Inferior parietal cortex (tissue), 1 donor: ENCODE measurements around the gene MPI.
A peak's percentile ranks its signal among the peaks of the same experiment; 100 is the strongest.
"Not testable (repeated sequence)": the region's sequence is repeated elsewhere in the genome, so short reads cannot be mapped to it uniquely, and the experiment has no call there.

Source experiments
- DNase-seq: peaks from one replicate; pipeline ENCODE4 v3.0.0-alpha.2; 2016; ENCODE audit errors: extremely low spot score

MPI gene

DNA sequence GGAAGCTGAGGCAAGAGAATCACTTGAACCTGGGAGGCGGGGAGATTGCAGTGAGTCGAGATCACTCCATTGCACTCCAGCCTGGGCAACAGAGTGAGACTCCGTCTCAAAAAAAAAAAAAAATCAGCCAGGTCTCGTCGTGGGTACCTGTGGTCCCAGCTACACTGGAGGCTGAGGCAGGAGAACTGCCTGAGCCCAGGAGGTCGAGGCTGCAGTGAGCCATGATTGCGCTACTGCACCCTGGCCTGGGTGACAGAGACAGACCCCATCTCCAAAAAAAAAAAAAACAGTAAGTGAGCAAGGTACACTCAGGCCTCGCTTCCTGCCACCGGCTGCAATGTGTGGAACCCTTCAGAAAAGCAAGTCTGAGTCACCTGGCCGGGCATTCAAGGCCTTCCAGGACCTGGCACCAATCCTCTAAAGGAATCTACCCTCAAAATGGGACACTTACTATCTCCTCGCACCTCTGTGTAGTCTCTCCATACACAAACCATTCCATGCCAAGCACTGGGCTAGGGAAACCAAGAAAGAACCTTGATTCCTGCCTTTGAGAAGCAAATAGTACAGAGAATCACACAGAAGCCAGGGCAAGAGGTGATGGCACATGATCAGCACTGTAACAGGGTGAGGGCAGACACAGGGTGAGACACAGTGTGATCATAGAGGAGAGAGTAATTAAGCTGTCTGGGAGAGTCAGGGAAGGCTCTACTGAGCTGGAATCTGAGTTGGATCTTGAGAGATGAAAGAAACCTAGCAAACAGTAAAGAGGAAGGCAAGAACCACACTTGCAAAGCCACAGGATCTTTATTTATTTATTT is 26.4 kb upstream of the MPI start:
- DNase-seq = no peak

DNA sequence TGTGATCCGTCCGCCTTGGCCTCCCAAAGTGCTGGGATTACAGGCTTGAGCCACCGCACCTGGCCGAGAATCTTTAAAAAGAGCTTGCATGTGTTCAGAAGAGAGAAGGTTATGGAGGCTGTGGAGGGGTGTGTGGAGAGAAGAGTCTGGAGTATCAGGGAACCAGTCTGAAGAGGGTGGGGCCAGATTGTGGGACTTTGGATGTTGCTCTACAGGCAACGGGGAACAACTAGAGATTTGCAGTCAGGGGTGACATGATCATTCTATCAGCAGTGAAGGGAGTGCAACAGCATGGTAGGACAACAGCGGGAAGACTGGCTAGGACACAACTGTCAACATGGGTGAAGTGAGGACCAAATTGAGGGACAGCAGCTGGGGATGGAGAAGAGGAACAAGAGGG is 25.5 kb upstream of the MPI start:
- no peak for DNase-seq

DNA sequence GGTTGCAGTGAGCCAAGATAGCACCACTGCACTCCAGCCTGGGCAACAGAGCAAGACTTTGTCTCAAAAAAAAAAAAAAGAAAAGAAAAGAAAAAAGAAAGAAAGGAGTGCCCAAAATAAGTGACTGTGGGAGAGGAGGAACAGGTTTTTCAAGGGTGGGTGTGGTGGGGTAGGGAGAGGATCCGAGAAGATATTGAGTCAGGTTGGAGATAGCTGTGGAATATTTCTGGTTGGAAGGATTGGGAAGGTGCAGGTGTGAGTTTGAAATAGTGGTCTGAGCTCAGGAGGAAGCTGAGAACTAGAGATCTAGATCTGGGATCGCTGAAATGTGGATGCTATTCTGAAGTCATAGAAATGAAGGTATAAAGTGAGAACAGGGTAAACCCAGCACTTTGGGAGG is 24.5 kb upstream of the MPI start:
- no peak for DNase-seq

DNA sequence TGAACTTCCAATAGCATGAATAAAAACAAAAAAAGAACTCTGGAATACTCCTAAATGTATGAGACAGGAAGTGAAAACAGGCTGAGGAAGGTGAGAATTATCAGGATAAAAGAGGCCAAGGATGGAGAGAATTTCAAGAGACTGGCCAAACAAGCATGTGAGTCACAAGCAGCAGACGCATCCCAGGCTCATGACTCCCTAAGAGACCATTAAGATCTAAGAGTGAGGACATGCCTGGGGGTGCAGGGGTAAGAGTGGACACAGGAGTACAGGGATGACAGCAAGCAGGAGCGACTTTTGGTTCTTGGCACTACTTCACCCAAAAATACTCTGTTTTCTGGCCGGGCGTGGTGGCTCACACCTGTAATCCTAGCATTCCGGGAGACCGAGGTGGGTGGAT is 23.8 kb upstream of the MPI start:
- DNase-seq = no peak

DNA sequence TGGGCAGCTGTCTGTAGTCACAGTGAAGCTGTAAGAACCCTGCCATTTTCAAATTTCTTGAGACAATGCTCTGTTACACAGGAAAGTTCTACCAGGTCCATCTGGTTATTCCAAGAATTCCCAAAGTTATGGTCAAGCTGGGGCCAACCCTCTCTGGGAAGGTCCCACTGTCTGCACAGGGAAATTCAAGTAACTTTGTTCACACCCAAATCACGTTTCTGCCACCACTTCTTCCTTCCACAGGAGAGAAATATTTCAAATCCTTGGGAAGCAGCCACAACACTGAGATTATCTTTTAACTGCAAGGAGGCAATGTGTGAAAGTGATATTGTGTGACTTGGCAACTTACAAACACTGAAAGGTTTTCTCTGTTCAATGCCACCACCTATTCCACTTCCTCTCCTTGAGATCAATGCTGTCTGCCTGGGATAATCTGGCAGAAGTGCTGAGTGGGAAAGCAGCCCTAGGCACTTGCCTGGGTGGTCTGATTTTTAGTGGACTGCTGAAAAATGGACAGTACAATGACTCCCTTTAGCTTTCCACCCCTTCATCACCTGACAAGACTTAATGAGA is 22.3 kb upstream of the MPI start:
- no peak for DNase-seq

DNA sequence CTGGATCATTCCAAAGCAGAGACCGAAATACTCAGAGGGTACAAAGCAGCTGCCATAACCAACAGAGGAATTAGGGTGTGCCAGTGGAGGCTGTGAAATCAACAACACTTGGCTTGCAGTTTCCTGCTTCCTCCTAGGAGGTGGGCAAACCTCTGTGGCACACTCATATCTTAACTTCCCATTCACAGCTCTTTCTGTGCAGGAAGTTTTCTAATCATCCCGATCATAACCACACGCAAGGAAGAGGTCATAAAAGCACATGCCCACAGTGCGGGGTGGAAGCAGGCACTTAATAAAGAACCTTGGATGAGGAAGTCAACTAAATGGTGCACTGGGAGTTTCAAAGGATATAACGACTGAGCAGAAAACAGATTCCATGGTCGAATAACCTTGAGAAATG is 21.8 kb upstream of the MPI start:
- no peak for DNase-seq

DNA sequence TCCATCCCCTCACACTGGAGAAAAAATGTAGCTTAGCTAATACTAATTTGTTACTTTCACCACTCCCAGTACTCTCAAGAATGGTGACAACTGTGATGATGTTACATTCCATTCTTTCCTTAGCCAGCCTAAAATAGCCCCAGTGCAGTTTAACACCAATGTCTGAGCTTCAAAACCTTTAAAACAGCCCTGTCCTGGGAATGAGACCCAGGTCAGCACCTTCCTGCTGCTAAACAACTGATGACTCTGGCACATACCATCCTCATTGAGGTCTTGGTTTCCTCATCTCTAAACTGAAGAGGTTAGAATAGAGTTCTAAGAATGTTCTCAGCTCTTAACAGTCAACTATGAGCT is 20.5 kb upstream of the MPI start:
- DNase-seq = no peak

DNA sequence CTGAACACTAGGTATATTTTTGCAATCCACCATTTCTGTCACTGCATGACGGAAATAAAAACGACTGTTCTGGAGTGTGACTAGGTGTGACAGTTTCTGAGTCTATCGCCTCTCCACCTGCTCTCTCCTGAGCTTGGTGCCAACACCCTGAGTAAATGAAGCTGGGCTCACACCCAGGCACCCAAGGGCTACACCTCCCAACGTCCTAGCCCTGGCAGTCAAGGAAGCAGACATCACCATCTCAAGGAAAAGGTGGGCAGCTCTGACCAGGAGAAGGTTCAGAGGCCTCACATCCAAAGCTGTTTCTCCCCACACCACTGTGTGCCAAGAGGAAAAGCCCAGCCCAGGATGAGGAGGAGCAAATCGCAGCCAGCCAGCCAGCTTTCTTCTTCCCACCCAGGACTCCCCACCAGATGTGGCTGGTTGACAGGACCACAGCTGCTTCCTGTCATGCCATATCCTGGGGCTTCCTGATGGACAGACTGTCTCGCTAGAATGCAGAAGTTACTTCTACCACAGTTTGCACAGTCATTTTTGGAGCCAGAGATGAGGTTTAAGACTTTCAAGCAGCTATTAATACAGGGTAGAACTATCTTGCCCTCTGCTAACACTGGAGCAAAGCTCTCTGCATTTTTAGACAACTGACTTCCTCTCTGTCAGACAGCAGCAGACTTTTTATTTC is 20.0 kb upstream of the MPI start:
- DNase-seq = no peak

DNA sequence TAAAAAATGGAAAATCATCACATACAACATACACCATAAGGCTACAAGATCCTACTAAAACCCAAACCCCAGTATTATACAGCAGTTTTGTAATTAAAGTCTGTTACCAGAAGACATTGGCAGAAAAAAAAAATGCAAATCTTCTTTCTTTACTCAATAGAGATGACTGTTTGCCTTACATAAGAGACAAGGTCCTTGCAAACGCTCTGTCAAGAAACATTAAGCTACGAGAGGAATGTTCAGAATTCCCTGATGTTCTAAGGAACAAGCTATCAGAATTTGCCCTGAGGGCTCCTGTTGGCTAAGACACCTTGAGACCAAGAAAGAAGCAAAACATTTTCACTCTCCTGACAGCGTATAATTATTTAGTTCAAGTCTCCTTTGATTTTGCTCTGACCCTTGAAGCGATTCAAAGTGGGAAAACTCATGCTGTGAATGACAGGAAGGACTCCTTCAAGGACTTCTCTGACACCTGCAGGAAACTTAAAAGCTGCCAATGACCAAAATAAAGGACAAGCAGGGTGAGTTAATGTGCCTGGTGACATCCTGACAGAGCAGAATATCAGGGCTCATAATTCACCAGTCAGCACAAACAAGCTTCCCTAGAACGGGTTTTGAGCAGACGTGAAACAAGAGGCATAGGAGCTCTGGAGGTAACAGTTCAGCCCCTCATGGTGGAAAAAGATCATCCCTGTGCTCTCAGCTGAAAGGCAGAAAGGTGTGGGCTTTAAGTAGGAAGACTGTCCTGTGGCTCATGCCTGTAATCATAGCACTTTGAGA is 19.2 kb upstream of the MPI start:
- no peak for DNase-seq

DNA sequence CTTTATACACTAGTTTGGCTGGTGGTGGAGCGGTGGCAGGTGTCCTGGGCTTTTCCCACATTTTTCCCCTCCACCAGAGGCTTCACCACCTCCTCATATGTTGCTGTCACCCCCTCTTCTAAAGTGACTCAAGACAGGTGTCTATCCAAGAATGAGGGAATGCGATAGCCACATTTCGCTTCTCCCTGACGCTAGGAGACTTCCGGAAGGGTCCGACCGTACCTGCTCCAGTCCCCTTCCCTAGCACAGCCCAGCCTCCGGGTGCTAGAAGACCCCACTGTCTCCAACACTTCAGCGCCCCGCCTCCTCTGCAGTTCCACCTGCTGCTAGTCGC is 17.2 kb upstream of the MPI start:
- no peak for DNase-seq

DNA sequence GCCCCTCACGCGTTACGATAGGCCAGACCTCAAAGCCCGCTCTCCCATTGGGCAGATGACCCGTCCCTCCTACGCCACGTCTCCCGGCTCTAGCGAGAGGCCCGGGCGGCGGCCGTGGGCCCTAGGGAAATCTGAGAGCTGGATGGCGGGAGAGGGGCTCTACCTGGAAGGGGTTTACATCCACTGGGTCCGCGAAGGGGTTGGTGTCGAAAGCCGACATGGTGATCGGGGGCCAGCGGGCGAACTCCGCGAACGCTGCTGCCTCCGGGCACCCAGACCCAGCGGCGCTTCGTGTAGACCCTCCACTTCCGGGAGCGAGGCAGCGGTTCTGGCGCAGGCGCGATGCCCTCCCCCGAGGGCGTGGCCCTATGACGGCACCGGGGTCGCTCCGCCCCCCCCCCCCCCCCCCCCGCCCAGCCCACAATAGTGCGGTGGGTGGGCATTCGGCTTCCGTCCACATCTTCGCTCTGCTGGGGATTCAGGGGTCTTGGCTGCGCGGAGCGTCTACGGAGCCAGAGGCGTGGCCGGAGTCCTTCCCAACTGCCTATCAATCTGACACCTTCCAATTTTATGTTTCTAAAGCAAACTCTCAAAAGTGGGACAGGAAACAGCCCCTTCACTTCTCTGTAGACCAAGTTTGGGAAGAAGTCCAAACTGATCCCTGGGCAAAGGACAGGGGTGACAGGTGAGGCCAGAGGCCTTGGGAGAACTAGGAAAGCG is 16.6 kb upstream of the MPI start, which contains the start of gene SCAMP2:
TSS of gene SCAMP2 (minus strand) at position 330 of the 720 bp plus-strand sequence. CDS start at position 220, 110 bp downstream.
- DNase-seq = peak; percentile 93

DNA sequence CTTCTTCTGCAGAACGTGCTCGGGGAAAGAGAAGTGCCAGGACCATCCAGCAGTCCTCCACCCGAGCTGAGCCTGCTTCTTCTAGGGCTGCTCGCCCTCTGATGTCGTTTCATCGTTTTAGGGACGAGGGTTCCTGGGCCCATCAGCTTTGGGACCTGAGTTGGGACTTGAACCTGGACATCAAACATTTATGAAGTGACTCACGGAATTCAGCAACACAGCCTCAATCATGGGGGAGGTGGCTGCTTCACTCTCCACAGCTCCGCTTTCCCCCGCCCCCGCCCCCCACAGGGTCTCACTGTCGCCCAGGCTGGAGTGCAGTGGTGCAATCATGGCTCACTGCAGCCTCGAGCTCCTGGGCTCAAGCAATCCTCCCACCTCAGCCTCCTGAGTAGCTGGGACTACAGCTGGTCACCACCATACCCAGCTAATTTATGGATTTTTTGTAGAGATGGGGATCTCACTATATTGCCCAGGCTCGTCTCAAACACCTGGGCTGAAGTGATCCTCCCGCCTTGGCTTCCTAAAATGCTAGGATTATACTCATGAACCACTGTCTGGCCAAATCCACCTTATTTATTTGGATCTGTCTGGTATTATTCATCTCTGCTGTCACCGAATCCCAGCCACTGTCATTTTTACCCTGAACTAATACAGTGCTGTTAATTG is 16.0 kb upstream of the MPI start:
- DNase-seq = no peak

DNA sequence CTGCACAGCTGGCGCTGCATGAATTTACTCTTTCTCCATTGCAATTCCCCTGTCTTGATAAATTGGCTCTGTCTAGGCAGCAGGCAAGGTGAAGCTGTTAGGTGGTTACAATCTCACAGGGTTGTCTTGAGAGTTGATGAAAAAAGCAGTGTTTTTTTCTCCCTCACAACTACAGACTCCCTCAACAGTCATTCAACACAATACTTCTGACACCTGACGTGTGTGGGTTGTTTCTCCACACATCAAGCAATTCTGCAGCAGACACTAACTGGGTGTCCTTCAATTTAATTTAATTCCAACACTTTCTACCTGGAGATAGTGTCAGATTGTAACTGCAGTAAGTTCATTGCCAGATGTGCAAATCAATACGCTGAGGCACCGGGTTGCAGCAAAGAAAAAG is 11.6 kb upstream of the MPI start:
- DNase-seq = no peak

DNA sequence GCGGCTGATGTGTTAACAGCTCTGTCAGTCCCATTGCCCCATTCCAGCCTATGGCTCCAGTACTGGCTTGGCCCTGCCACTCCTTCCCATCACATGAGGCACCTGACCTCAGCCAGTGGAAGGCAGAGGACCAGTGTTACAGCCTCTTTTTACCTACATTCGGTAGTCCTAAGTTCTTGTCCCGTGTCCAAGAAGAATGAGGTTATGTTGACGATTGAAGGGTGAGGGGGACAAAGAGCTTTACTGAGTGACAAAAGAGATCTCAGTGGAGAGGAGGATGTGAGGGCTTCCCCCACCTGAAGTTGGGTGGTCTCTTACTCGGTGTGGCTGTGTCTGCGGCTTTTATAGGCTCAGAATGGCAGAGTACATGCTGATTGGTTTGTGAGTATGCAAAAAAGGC is 7.3 kb upstream of the MPI start:
- DNase-seq = no peak

DNA sequence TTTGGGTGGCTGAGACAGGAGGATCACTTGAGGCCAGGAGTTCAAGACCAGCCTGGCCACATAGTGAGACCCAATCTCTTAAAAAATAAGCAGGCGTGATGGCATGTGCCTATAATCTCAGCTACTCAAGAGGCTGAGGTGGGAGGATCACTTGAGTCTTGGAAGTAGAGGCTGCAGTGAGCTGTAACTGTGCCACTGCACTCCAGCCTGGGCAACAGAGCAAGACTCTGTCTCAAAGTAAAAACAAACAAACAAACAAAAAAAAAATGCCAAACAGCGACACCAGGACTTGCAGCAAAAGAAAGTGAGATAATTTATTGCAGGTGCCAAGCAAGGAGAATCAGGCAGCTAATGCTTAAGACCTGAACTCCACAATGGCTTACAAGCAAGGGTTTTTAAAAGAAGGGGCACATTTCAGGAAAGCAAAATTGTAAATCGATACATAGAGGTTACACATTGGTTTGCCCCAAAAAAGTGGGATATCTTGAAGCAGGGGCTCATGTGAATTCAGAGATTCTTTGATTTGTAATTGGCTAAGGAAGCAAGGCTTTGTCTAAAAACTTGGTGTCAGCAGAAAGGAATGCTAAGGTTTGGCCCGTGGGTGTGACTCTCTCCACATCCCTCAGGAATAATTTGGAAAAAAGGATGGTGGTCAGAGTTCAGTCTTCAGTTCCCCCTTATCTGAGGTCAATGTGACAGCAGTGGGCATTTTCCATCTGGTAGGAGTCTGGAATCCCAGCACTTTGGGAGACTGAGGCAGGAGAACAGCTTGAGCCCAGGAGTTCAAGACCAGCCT is 5.2 kb upstream of the MPI start:
- DNase-seq = no peak

DNA sequence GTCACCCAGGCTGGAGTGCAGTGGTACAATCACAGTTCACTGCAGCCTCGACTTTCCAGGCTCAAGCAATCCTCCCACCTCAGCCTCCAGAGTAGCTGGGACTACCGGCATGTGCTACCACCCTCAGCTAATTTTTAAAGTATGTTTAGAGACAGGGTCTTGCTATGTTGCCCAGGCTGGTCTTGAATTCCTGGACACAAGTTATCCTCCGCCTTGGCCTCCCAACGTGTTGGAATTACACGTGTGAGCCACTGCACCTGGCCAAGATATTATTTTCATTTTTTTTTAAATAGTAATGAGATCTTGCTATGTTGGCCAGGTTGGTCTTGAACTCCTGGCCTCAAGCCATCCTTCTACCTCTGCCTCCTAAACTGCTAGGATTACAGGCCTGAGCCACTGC is 4.4 kb upstream of the MPI start:
- DNase-seq = no peak

DNA sequence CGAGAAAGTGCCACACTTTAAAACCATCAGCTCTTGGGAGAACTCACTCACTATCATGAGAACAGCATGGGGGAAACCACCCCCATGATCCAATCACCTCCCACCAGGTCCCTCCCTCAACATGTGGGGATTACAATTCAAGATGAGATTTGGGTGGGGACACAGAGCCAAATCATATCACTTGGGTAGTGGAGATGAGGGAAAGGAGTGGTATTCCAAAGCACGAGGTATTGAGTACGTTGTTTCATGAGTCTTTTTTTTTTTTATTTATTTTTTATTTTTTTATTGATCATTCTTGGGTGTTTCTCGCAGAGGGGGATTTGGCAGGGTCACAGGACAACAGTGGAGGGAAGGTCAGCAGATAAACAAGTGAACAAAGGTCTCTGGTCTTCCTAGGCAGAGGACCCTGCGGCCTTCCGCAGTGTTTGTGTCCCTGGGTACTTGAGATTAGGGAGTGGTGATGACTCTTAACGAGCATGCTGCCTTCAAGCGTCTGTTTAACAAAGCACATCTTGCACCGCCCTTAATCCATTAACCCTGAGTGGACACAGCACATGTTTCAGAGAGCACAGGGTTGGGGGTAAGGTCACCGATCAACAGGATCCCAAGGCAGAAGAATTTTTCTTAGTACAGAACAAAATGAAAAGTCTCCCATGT is 2.2 kb upstream of the MPI start:
- DNase-seq = not testable (repeated sequence)

DNA sequence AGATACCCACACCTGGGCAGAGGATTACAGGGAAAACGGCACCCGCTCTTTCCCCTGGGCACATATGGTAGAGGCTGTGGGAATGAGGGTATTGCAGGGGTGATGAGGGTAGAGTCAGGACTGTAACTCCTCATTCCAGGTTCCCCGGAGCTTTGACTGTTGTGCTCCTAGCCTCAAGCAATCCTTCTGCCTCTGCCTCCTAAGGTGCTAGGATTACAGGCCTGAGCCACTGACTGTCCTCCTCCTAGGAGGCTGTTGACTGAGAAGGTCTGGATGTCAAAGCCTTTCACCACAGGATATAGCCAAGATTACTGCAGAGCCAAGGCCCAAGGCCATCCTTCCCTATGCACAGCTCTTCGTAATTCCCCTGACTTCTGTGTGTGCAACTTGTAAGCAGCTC is 1.1 kb upstream of the MPI start:
- no peak for DNase-seq

DNA sequence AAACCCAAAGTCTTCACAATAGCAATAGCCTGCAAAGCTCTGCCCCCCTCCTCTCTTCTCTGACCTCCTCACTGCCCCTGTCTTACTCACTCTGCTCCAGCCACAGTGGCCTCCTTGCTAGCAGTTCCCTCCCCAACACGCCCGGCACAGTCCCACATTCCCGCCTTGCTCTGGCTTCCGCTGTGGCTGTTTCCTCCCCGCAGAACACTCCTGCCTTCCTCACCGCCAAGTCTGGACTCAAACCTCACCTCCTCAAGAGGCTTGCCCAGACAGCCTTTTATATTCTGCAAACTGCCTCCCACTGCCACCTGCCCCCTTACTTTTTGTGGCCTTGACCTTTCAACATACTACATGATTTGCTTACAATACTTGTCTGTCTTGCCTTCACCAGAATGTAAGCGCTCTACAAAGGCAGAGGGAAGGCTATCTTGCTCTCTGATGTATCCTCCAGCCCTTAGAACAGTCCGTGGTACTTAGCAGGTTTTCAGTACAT is 406 bp upstream of the MPI start:
- no peak for DNase-seq

DNA sequence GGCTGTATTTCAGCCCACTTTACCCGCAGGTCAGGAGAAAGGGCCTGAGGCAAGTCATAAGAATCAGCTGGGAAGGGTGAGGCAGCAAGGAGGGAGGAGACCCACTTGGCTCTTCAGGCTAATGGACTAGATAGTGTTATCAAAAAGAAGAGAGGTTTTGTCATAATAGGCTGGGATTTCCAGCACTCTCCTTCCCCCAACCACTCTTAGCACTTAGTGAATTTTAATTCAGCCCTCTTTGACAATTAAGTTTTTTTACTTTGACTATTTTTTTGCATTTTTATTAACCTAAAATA is 771 bp downstream of the MPI start:
- DNase-seq = no peak
